ENCODE results near the gene ZSCAN10. TPM values are rescaled to one million over a fixed set of nuclear protein-coding genes. Genes with fewer than 3 reads are reported as not detected.

The ZSCAN10 gene
- total RNA-seq, 1 donor from 2014 or later, result 0.34 TPM

GRCh38 chr16:3123986-3124886, 25.1 kb upstream of the ZSCAN10 start:
- H3K36me3 Mint-ChIP-seq (ENCODE audit: insufficient read depth), result peaks cover 12% of the 10 kb centered on the region
- H3K9me3 Mint-ChIP-seq (ENCODE audit: low read depth), result no peaks in the 10 kb centered on the region
- peak overlapping the region; percentile 82 for H3K4me3 Mint-ChIP-seq (ENCODE audit: low read depth)
- peak overlapping the region; percentile 95 for H3K27ac Mint-ChIP-seq
- H3K4me1 Mint-ChIP-seq (ENCODE audit: low read depth), result peaks cover 8% of the 10 kb centered on the region
- TF ChIP-seq CTCF (IDR thresholded peaks at IDR 0.05; ENCODE audit: unreplicated experiment), result peak; percentile 41
- H3K27me3 Mint-ChIP-seq, result no peaks in the 10 kb centered on the region
- peak; percentile 91 for DNase-seq (ENCODE audit: low spot score, unreplicated experiment)

GRCh38 chr16:3122926-3123570, 24.0 kb upstream of the ZSCAN10 start:
- no peaks in the 10 kb centered on the region for H3K27me3 Mint-ChIP-seq
- DNase-seq (ENCODE audit: low spot score, unreplicated experiment), result no peak
- peak overlapping the region; percentile 16 for H3K27ac Mint-ChIP-seq
- H3K4me3 Mint-ChIP-seq (ENCODE audit: low read depth), result peak overlapping the region; percentile 82
- no peak for TF ChIP-seq CTCF (IDR thresholded peaks at IDR 0.05; ENCODE audit: unreplicated experiment)
- H3K4me1 Mint-ChIP-seq (ENCODE audit: low read depth), result peaks cover 8% of the 10 kb centered on the region
- peaks cover 14% of the 10 kb centered on the region for H3K36me3 Mint-ChIP-seq (ENCODE audit: insufficient read depth)
- H3K9me3 Mint-ChIP-seq (ENCODE audit: low read depth), result no peaks in the 10 kb centered on the region

- no peak for DNase-seq (ENCODE audit: low spot score, unreplicated experiment)
- Mint-ChIP-seq H3K4me1 (ENCODE audit: low read depth) (peaks cover 8% of the 10 kb centered on the region), H3K27me3 (no peaks in the 10 kb centered on the region), H3K4me3 (ENCODE audit: low read depth) (no peak overlapping the region), H3K9me3 (ENCODE audit: low read depth) (no peaks in the 10 kb centered on the region), H3K27ac (no peak overlapping the region), H3K36me3 (ENCODE audit: insufficient read depth) (peaks cover 10% of the 10 kb centered on the region)
- TF ChIP-seq CTCF (IDR thresholded peaks at IDR 0.05; ENCODE audit: unreplicated experiment), result no peak
Observed at GRCh38 chr16:3121851-3122467, 22.9 kb upstream of the ZSCAN10 start.

- no peak for TF ChIP-seq CTCF (IDR thresholded peaks at IDR 0.05; ENCODE audit: unreplicated experiment)
- Mint-ChIP-seq H3K4me3 (ENCODE audit: low read depth) (no peak overlapping the region), H3K36me3 (ENCODE audit: insufficient read depth) (peaks cover 8% of the 10 kb centered on the region), H3K4me1 (ENCODE audit: low read depth) (peaks cover 8% of the 10 kb centered on the region), H3K9me3 (ENCODE audit: low read depth) (no peaks in the 10 kb centered on the region), H3K27me3 (no peaks in the 10 kb centered on the region), H3K27ac (no peak overlapping the region)
- DNase-seq (ENCODE audit: low spot score, unreplicated experiment), result no peak
Observed at GRCh38 chr16:3120435-3120834, 21.3 kb upstream of the ZSCAN10 start.

- Mint-ChIP-seq H3K27me3 (no peaks in the 10 kb centered on the region), H3K9me3 (ENCODE audit: low read depth) (no peaks in the 10 kb centered on the region), H3K4me1 (ENCODE audit: low read depth) (peaks cover 8% of the 10 kb centered on the region), H3K4me3 (ENCODE audit: low read depth) (no peak overlapping the region), H3K27ac (no peak overlapping the region), H3K36me3 (ENCODE audit: insufficient read depth) (peaks cover 8% of the 10 kb centered on the region)
- TF ChIP-seq CTCF (IDR thresholded peaks at IDR 0.05; ENCODE audit: unreplicated experiment), result no peak
- no peak for DNase-seq (ENCODE audit: low spot score, unreplicated experiment)
Observed at GRCh38 chr16:3119701-3120408, 20.8 kb upstream of the ZSCAN10 start.
